MM.1S (cell line): ENCODE measurements around the gene KIF5A.

ENCODE experiments used
- EZH2 ChIP-seq: fragments of 300-600 bp; sonication (generic); optimal IDR thresholded peaks from 2 replicates; pipeline ENCODE3; 2017; ENCODE audit warnings: low read depth, mild to moderate bottlenecking, antibody characterized with exemption, low read length, mixed read lengths
- EZH2phosphoT487 ChIP-seq: fragments of 300-600 bp; sonication (generic); IDR thresholded peaks from 2 replicates; pipeline ENCODE4 v1.6.1; 2018; ENCODE audit warnings: antibody characterized with exemption, low read length
- TF ChIP-seq, protein P1 (sequence below): fragments of 300-600 bp; sonication (generic); IDR thresholded peaks from 2 replicates; pipeline ENCODE4 v1.5.1; 2016; ENCODE audit warnings: antibody characterized with exemption, low read length, mixed read lengths

DNA sequence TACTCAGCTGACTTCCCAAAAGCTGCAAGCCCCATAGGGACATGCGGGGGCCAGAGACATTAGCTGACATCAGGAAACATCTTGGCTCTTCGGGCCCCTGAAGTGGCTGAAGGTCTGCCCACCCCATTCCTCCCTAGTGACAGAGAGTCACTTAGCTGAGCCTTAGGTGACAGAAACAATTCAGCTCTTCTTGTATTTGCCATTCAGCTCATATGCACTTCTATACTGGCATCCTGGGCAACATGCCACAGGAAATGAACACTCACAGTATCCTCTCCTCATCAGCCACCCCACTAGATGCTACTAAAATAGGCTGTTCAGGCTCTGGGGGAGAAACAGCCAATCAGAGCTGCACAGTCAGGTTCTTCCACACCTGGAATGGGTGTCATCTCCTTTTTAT is 6.3 kb upstream of the KIF5A start:
- TF ChIP-seq EZH2 (no peak), EZH2phosphoT487 (no peak)
- TF ChIP-seq, protein P1, sequence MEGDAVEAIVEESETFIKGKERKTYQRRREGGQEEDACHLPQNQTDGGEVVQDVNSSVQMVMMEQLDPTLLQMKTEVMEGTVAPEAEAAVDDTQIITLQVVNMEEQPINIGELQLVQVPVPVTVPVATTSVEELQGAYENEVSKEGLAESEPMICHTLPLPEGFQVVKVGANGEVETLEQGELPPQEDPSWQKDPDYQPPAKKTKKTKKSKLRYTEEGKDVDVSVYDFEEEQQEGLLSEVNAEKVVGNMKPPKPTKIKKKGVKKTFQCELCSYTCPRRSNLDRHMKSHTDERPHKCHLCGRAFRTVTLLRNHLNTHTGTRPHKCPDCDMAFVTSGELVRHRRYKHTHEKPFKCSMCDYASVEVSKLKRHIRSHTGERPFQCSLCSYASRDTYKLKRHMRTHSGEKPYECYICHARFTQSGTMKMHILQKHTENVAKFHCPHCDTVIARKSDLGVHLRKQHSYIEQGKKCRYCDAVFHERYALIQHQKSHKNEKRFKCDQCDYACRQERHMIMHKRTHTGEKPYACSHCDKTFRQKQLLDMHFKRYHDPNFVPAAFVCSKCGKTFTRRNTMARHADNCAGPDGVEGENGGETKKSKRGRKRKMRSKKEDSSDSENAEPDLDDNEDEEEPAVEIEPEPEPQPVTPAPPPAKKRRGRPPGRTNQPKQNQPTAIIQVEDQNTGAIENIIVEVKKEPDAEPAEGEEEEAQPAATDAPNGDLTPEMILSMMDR: no peak
